Stimulated activated naive CD8-positive, alpha-beta T cell treated with anti-CD3 and anti-CD28 coated beads, Interleukin-15, amount 100 ng/mL, for 72 hours (primary cell): ENCODE data around the gene VSIR.

Source experiments
- ATAC-seq: fragments of 150-1000 bp; cut with Tn5 transposase; 2 replicates; pipeline ENCODE4 v1.10.0; 2021; ENCODE audit warnings: mild to moderate bottlenecking, moderate library complexity
- DNase-seq, 2 donors: peaks; one replicate each; pipeline ENCODE4 v3.0.0; 2021 to 2022
- H3K27ac Mint-ChIP-seq, 2 donors: one replicate each; pipeline ENCODE4 v1.8.0; 2022; ENCODE audit warnings: mild to moderate bottlenecking in 2 of 2, mixed read lengths in 2 of 2, moderate library complexity in 2 of 2
- H3K27me3 Mint-ChIP-seq: one replicate; pipeline ENCODE4 v1.8.0; 2022; ENCODE audit warnings: mixed read lengths
- H3K4me1 Mint-ChIP-seq: one replicate; pipeline ENCODE4 v1.8.0; 2022; ENCODE audit warnings: mild to moderate bottlenecking, mixed read lengths
- H3K4me3 Mint-ChIP-seq, 2 donors: one replicate each; pipeline ENCODE4 v1.8.0; 2022; ENCODE audit warnings: mild to moderate bottlenecking in 2 of 2, mixed read lengths in 2 of 2, moderate library complexity in 1 of 2
- H3K9me3 Mint-ChIP-seq, 2 donors: one replicate each; pipeline ENCODE4 v1.8.0; 2022; ENCODE audit warnings: mixed read lengths in 2 of 2

The VSIR gene

DNA sequence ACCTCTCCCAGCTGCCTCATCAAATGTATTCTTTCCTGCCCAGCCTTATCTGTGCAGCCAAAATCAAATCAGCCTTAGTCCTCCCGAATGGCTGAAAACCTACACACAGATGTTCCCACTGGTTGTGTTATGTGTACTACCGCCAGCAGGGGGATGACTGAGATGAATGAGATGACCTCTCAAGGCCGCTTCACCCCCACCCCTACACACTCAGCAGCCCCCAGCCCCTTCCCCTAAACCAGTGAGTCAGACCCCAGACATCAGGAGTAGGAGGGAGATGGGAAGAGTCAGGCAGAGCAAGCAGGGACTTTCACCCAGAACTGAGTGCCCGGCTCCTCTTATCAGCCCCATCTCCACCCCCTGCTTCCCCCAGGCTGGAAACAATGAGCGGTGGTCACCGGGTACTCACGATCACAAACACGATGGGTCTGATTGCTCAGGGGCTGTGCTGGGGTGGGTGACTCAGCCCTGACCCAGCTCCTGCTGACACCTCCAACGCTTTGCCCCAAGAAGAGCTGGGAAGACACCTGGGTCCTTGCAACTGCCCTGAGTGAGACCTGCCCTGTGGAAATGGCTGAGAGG is 47.2 kb downstream of the VSIR start:
- Mint-ChIP-seq H3K27ac (peak overlapping the region; percentile 92 to 95), H3K4me3 (peak overlapping the region; percentile 68 to 74), H3K27me3 (no peaks in the 10 kb centered on the region), H3K9me3 (no peaks in the 10 kb centered on the region), H3K4me1 (peaks cover 86% of the 10 kb centered on the region)
- peak in 1 of 2 donors; percentile 77 for DNase-seq
- peak; percentile 55 for ATAC-seq

- H3K27me3 Mint-ChIP-seq, result no peaks in the 10 kb centered on the region
- DNase-seq, result no peak
- H3K27ac Mint-ChIP-seq, result peak overlapping the region; percentile 50 to 92
- no peak for ATAC-seq
- peak overlapping the region in 1 of 2 donors; percentile 74 for H3K4me3 Mint-ChIP-seq
- peaks cover 84% of the 10 kb centered on the region for H3K4me1 Mint-ChIP-seq
- H3K9me3 Mint-ChIP-seq, result no peaks in the 10 kb centered on the region
These were observed 48.1 kb downstream of the VSIR start for GRCh38 chr10:71725249-71725648.

- H3K27ac Mint-ChIP-seq, result peak overlapping the region; percentile 16 to 50
- peaks cover 78% of the 10 kb centered on the region for H3K4me1 Mint-ChIP-seq
- DNase-seq (no peak), ATAC-seq (no peak)
- no peaks in the 10 kb centered on the region for H3K27me3 Mint-ChIP-seq
- no peaks in the 10 kb centered on the region for H3K9me3 Mint-ChIP-seq
- H3K4me3 Mint-ChIP-seq, result peak overlapping the region in 1 of 2 donors; percentile 58
These were observed 48.8 kb downstream of the VSIR start for GRCh38 chr10:71724539-71724938.

DNA sequence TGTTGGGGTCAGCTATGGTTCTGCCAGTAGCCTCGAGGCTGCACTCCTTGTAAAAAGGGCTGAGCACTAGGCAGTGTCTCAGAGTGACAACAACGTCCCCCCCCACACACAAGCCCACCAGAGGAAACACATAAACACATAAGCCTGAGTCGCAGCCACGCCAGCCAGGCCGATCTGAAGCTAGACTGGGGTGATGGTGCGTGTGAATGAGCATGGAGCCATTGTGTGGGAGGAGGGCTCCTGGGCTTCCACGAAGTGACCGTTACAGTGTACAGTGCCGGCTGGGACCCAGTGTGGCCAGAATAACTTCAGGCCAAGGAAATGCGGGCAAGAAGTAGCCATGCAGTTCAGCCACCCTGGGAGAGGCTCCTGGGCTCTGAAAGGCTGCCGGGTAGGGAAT is 50.0 kb downstream of the VSIR start:
- H3K9me3 Mint-ChIP-seq, result no peaks in the 10 kb centered on the region
- peaks cover 66% of the 10 kb centered on the region for H3K4me1 Mint-ChIP-seq
- H3K27ac Mint-ChIP-seq, result peak overlapping the region in 1 of 2 donors; percentile 65
- ATAC-seq (no peak), DNase-seq (no peak)
- H3K4me3 Mint-ChIP-seq, result no peak overlapping the region
- H3K27me3 Mint-ChIP-seq, result no peaks in the 10 kb centered on the region

- no peak for DNase-seq
- Mint-ChIP-seq H3K27me3 (no peaks in the 10 kb centered on the region), H3K27ac (no peak overlapping the region), H3K9me3 (no peaks in the 10 kb centered on the region), H3K4me1 (peaks cover 62% of the 10 kb centered on the region), H3K4me3 (no peak overlapping the region)
- ATAC-seq, result no peak
These were observed 50.5 kb downstream of the VSIR start for GRCh38 chr10:71722849-71723248.

GRCh38 chr10:71721313-71721712 is 52.0 kb downstream of the VSIR start:
- Mint-ChIP-seq H3K4me3 (no peak overlapping the region), H3K9me3 (no peaks in the 10 kb centered on the region), H3K27me3 (no peaks in the 10 kb centered on the region), H3K4me1 (peaks cover 58% of the 10 kb centered on the region), H3K27ac (no peak overlapping the region)
- no peak for ATAC-seq
- DNase-seq, result no peak

DNA sequence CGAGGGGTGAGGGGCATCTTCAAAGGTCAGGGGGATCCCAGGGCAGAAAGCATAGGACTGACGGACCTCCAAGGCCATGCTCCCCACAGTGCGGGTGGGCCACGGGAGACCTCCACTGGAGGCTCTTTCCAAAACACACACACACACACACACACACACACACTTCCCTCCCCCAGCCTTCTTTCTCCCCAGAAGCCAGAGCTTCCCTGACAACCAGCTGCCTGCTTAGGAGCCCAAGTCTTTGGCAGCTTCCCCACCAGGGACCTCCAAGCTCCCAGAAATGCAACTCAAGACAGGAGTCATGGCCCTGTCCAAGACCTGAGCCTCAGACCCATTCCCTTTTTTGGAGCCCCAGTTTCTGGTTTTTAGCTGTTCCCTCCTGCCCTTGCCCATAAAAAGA is 53.0 kb downstream of the VSIR start:
- no peak overlapping the region for H3K4me3 Mint-ChIP-seq
- no peaks in the 10 kb centered on the region for H3K27me3 Mint-ChIP-seq
- H3K27ac Mint-ChIP-seq, result peak overlapping the region; percentile 28 to 57

DNA sequence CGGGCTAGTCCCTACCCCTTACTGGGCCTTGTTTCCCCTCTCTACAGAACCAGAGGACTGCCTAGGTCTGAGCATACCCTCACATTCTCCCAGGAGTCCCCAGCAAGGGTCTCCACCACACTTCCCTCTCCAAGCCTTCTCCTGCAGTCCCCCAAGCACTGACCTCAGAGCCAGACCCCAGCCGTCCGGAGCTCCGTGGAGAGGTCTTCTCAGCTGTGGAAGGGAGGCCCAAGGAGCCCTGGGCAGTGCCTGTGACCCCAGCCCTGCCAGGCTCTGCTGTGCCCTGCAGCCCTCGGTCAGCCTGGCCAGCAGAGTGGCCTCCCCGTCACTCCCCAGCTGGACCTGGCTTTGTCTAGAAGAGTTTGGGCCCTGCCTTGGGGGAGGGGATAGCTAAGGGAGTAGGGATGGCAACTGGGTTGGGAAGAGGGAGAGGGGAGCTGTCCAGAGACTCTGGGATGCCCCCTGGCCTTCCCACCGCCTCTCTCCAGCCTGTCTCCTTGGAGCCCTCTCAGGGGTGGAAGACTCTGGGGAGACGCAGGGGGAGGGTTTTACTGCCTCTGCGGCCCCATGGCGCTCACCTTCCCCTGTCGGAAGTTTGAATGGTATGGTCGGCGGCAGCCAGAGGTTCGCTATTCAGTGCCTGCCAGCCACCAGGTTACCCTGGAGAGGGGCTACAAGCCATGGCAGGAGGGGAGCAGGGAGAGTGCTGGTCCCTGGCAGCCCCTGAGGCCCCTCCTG is 53.7 kb downstream of the VSIR start, which contains the start of gene C10orf105:
Gene C10orf105 (minus strand): TSS at position 315 of the 738 bp plus-strand sequence. CDS start 3,441 bp downstream, outside the sequence.
- H3K9me3 Mint-ChIP-seq, result no peaks in the 10 kb centered on the region
- peaks cover 58% of the 10 kb centered on the region for H3K4me1 Mint-ChIP-seq
- H3K27me3 Mint-ChIP-seq, result no peaks in the 10 kb centered on the region
- DNase-seq (no peak), ATAC-seq (no peak)
- no peak within 1 kb of the TSS for H3K4me3 Mint-ChIP-seq
- H3K27ac Mint-ChIP-seq, result peak within 1 kb of the TSS; percentile 54 to 57

More for the DNA sequence above, 53.0 kb downstream of the VSIR start:
- no peak for ATAC-seq
- Mint-ChIP-seq H3K9me3 (no peaks in the 10 kb centered on the region), H3K4me1 (peaks cover 58% of the 10 kb centered on the region)
- no peak for DNase-seq

DNA sequence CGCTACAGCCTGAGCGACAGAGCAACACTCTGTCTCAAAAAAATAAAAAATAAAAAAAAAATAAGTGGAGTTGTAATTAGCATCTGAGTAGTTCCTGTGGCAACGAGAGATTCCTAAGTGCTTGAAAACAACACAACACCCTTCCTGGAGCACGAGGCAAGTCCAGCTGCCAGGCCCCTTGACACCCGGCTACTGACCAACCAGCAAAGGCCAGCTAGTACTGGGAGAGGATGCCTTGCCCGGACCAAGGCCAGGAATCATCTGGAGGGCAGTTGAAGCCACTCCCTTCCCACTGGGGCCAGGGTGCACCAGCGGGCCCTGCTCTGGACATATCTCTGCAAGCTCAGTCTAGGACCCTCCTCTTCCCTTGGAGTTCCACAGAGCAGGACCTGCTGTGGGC is 54.3 kb downstream of the VSIR start:
- Mint-ChIP-seq H3K4me3 (no peak overlapping the region), H3K27ac (no peak overlapping the region), H3K4me1 (peaks cover 58% of the 10 kb centered on the region), H3K9me3 (no peaks in the 10 kb centered on the region), H3K27me3 (no peaks in the 10 kb centered on the region)
- ATAC-seq, result no peak
- no peak for DNase-seq

DNA sequence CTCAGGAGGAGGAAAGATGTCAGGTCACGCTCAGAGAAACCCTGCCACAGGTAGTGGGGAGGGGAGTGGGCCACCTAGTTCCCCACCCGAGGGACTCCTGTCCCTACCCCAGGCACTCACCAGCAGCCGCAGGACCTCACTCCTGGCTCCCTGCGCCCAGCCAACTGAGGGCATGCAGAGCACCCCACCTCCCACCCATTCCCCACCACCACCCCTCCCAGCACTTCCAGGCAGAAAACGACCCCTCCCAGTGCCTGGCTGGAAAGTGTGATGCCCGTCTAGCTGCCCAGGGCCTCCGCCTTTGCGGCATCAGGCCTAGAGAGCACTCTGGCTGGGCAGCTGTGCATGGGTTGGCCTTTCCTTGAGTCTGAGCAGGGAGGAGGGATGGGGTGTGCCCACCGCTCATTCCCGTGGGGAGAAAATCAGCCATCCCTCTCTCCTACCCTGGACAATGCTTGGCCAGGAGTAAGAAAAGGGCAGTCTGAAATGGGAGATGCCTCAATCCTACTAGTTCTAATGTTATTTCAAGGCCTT is 55.1 kb downstream of the VSIR start:
- H3K27ac Mint-ChIP-seq, result no peak overlapping the region
- H3K4me3 Mint-ChIP-seq, result no peak overlapping the region
- H3K27me3 Mint-ChIP-seq, result no peaks in the 10 kb centered on the region
- ATAC-seq (no peak), DNase-seq (no peak)
- H3K4me1 Mint-ChIP-seq, result peaks cover 58% of the 10 kb centered on the region
- no peaks in the 10 kb centered on the region for H3K9me3 Mint-ChIP-seq

DNA sequence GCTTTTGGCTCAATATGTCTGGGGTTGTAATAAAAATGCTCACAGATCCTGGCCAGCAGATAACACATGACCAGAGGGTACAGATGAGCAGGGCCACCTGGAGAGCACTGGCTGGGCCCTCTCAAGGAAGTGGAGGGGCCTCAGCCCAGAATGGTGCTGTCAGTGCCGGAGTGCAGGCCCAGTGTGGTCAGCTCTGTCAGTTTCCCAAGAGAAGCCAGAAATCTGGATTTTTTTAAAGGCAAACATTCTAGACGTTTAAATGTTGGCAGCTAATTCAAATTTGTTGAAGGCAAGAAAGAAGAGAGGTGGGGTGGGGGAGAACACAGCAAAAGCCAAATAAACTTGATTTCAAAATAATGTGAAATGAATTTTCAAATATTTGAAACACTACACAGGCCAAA is 55.8 kb downstream of the VSIR start:
- Mint-ChIP-seq H3K4me3 (no peak overlapping the region), H3K27ac (peak overlapping the region in 1 of 2 donors; percentile 76), H3K9me3 (no peaks in the 10 kb centered on the region), H3K27me3 (no peaks in the 10 kb centered on the region), H3K4me1 (peaks cover 58% of the 10 kb centered on the region)
- ATAC-seq (no peak), DNase-seq (no peak)

DNA sequence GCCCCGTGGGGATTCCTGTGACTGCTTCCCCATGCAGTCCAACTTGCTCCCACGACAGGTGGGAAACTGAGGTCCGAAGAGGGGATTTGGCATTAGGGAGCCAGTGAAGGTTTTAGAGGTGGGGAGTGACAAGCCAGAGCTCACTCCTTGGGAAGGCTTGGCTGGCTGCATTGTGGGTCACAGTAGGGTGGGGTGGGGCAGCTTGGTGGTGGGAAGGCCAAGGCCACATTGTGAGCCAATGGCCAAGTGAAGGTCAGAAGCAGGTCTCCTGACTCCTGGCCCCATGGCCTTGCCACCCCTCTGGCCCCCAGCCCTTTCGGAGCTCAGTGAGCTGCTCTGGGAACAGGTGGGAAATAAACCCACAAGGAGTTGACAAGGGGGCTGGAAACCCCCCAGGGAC is 56.3 kb downstream of the VSIR start:
- Mint-ChIP-seq H3K27ac (no peak overlapping the region), H3K4me1 (peaks cover 60% of the 10 kb centered on the region), H3K9me3 (no peaks in the 10 kb centered on the region), H3K4me3 (no peak overlapping the region), H3K27me3 (no peaks in the 10 kb centered on the region)
- DNase-seq, result no peak
- ATAC-seq, result no peak

- Mint-ChIP-seq H3K4me1 (peaks cover 62% of the 10 kb centered on the region), H3K27ac (no peak overlapping the region), H3K4me3 (no peak overlapping the region), H3K27me3 (no peaks in the 10 kb centered on the region), H3K9me3 (no peaks in the 10 kb centered on the region)
- DNase-seq, result no peak
- ATAC-seq, result no peak
These were observed 56.9 kb downstream of the VSIR start for GRCh38 chr10:71716426-71716825.

DNA sequence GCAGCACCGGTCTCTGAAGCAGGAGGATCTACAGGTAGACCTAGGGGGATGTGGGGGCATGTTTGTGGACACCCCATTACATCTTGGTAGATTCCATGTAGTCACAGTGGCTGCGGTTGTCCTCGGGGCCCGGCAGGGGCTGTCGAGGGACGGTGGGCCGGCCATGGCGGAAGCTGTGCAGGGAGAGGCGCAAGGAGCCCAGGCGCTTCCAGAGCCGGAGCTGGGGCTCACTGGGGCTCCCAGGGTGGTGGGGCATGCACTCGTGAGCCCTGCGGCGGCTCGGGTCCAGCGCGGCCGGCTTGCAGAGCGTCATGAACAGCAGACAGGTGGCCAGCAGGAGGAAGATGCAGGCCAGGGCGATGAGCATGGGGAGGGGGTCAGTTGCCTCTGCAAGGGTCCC is 57.5 kb downstream of the VSIR start:
- no peak overlapping the region for H3K4me3 Mint-ChIP-seq
- no peaks in the 10 kb centered on the region for H3K9me3 Mint-ChIP-seq
- no peak for ATAC-seq

DNA sequence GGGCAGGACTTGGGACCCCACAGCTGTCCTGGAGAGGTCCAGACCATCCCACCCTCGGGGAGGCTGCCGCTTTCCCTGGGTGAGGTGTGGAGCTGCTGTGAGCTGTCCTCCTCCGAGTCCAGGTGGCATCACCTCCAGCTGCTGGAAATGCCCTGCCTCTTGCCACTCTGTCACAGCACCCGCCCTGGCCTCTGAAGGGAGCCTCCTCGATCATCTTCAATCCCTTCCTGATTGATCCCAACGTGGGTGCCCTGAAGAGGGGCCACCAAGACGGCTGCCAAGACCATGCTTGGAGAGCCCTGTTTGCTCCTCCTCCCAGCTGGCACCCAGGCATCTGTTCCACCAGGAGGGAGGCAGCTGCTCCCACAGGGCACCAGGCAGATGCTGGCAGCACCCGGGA is 58.3 kb downstream of the VSIR start:
- H3K4me1 Mint-ChIP-seq, result peaks cover 68% of the 10 kb centered on the region
- ATAC-seq, result no peak
- peak overlapping the region in 1 of 2 donors; percentile 7 for H3K4me3 Mint-ChIP-seq
- no peaks in the 10 kb centered on the region for H3K9me3 Mint-ChIP-seq
- no peak overlapping the region for H3K27ac Mint-ChIP-seq
- H3K27me3 Mint-ChIP-seq, result no peaks in the 10 kb centered on the region
- no peak for DNase-seq

More for the DNA sequence above, 57.5 kb downstream of the VSIR start:
- Mint-ChIP-seq H3K4me1 (peaks cover 67% of the 10 kb centered on the region), H3K27ac (peak overlapping the region in 1 of 2 donors; percentile 27), H3K27me3 (no peaks in the 10 kb centered on the region)
- no peak for DNase-seq

- H3K27me3 Mint-ChIP-seq, result no peaks in the 10 kb centered on the region
- peak overlapping the region; percentile 95 to 100 for H3K27ac Mint-ChIP-seq
- DNase-seq (no peak), ATAC-seq (no peak)
- peak overlapping the region; percentile 69 to 94 for H3K4me3 Mint-ChIP-seq
- H3K9me3 Mint-ChIP-seq, result no peaks in the 10 kb centered on the region
- peaks cover 70% of the 10 kb centered on the region for H3K4me1 Mint-ChIP-seq
These were observed 58.7 kb downstream of the VSIR start for GRCh38 chr10:71714592-71714991.
